Hepatocyte (in vitro differentiated cells): Measurements from ENCODE around the gene VAMP4. TPM values are rescaled to one million over a fixed set of nuclear protein-coding genes. Genes with fewer than 3 reads are reported as not detected.

Experiments used
- DNase-seq: peaks from one replicate; pipeline ENCODE4 v3.0.0-alpha.2; 2016; ENCODE audit warnings: low spot score
- H2AFZ ChIP-seq: fragments of 200-600 bp; sonication (generic); 2 replicates; pipeline ENCODE4 v1.6.0; 2016; ENCODE audit warnings: antibody characterized with exemption, mild to moderate bottlenecking
- H3K27ac ChIP-seq: fragments of 200-600 bp; sonication (generic); 2 replicates; pipeline ENCODE4 v1.5.1; 2016; ENCODE audit warnings: mild to moderate bottlenecking
- H3K27me3 ChIP-seq: fragments of 200-600 bp; sonication (generic); 2 replicates; pipeline ENCODE4 v1.6.1; 2016
- H3K36me3 ChIP-seq: fragments of 200-600 bp; sonication (generic); replicated peaks from 2 replicates; pipeline ENCODE4 v1.5.1; 2016; ENCODE audit warnings: low read depth; ENCODE audit not compliant: insufficient read depth
- H3K4me1 ChIP-seq: fragments of 200-600 bp; sonication (generic); 2 replicates; pipeline ENCODE4 v1.5.1; 2016; ENCODE audit warnings: mild to moderate bottlenecking, moderate library complexity; ENCODE audit not compliant: insufficient read depth
- H3K4me2 ChIP-seq: fragments of 200-600 bp; sonication (generic); 2 replicates; pipeline ENCODE4 v1.6.0; 2016
- H3K4me3 ChIP-seq: fragments of 200-600 bp; sonication (generic); 2 replicates; pipeline ENCODE4 v1.5.1; 2016; ENCODE audit warnings: mild to moderate bottlenecking
- H3K79me2 ChIP-seq: fragments of 200-600 bp; sonication (generic); 2 replicates; pipeline ENCODE4 v1.6.0; 2017; ENCODE audit warnings: mild to moderate bottlenecking
- H3K9me2 ChIP-seq: fragments of 200-600 bp; sonication (generic); replicated peaks from 2 replicates; pipeline ENCODE4 v1.6.0; 2017; ENCODE audit warnings: mild to moderate bottlenecking; ENCODE audit not compliant: insufficient read depth
- H3K9me3 ChIP-seq: fragments of 200-600 bp; sonication (generic); 2 replicates; pipeline ENCODE4 v1.5.1; 2016; ENCODE audit warnings: low read depth, mild to moderate bottlenecking
- H4K20me1 ChIP-seq: fragments of 200-600 bp; sonication (generic); 2 replicates; pipeline ENCODE4 v1.6.0; 2016; ENCODE audit warnings: mild to moderate bottlenecking; ENCODE audit not compliant: insufficient read depth, poor library complexity, severe bottlenecking
- CTCF ChIP-seq: fragments of 200-600 bp; sonication (generic); IDR thresholded peaks from 2 replicates; pipeline ENCODE4 v1.5.1; 2016; ENCODE audit warnings: antibody characterized with exemption, mild to moderate bottlenecking; ENCODE audit not compliant: poor library complexity
- EZH2 ChIP-seq: fragments of 200-600 bp; sonication (generic); IDR thresholded peaks from 2 replicates; pipeline ENCODE4 v1.6.1; 2016; ENCODE audit warnings: antibody characterized with exemption, mild to moderate bottlenecking, borderline replicate concordance
- EZH2phosphoT487 ChIP-seq: fragments of 200-600 bp; sonication (generic); IDR thresholded peaks from one replicate; pipeline ENCODE4 v1.6.1; 2018; ENCODE audit warnings: antibody characterized with exemption, mild to moderate bottlenecking, low read depth, moderate library complexity; ENCODE audit not compliant: unreplicated experiment, severe bottlenecking
- WGBS: methylation state at CpG from one replicate; pipeline ENCODE4 v1.1.6; 2016; ENCODE audit warnings: low lambda C conversion rate; ENCODE audit errors: missing lambda C conversion rate; 5-methylcytosine and 5-hydroxymethylcytosine counted together
- polyA plus RNA-seq: library from polyadenylated mRNA; unstranded; fragments of >200 nt; fragmentation: Nextera tagmentation; extraction: Ambion mirVana; gene quantifications from 2 replicates; pipeline ENCODE4 v1.2.1, GENCODE V29; 2016
- small RNA-seq: library from RNA; depleted of rRNA; stranded (forward); fragments of <200 nt; gene quantifications from one replicate; pipeline ENCODE3, GENCODE V24; 2014
- total RNA-seq: library from RNA; depleted of rRNA; stranded (reverse); fragments of >200 nt; gene quantifications from 2 replicates; pipeline ENCODE4 v1.2.3, GENCODE V29; 2014

Gene VAMP4
- total and polyA plus RNA-seq, 2 experiments from 2014 or later: 8.9 to 9.5 TPM

- Histone ChIP-seq H3K4me2 (peak overlapping the region; percentile 34), H3K9me3 (no peaks in the 10 kb centered on the region), H4K20me1 (no peaks in the 10 kb centered on the region), H3K9me2 (no peaks in the 10 kb centered on the region), H3K27ac (peak overlapping the region; percentile 87), H3K4me1 (peaks cover 22% of the 10 kb centered on the region), H3K27me3 (no peaks in the 10 kb centered on the region), H3K79me2 (no peaks in the 10 kb centered on the region), H2AFZ (peak overlapping the region; percentile 43), H3K4me3 (no peak overlapping the region), H3K36me3 (no peaks in the 10 kb centered on the region)
- WGBS: 69% methylated on average over 1 of the region's 1 CpG
- DNase-seq: no peak
- TF ChIP-seq CTCF (no peak), EZH2 (no peak), EZH2phosphoT487 (no peak)
Measured at GRCh38 chr1:171653796-171654195, 88.1 kb downstream of the VAMP4 start.

GRCh38 chr1:171652234-171652822, 89.5 kb downstream of the VAMP4 start, which contains the start of gene MYOC:
MYOC (minus strand) TSS chr1:171652688; CDS start chr1:171652611, 77 bp downstream.
- H3K36me3 ChIP-seq: no peaks in the 10 kb centered on the region
- WGBS: 85% methylated on average over 8 of the region's 8 CpGs
- no peaks in the 10 kb centered on the region for H3K27me3 ChIP-seq
- H3K4me1 ChIP-seq: peaks cover 22% of the 10 kb centered on the region
- no peak within 1 kb of the TSS for H2AFZ ChIP-seq
- H3K9me3 ChIP-seq: no peaks in the 10 kb centered on the region
- H4K20me1 ChIP-seq: no peaks in the 10 kb centered on the region
- no peak within 1 kb of the TSS for H3K4me3 ChIP-seq
- H3K4me2 ChIP-seq: peak within 1 kb of the TSS; percentile 34
- no peak for DNase-seq
- no peaks in the 10 kb centered on the region for H3K9me2 ChIP-seq
- no peak within 1 kb of the TSS for H3K27ac ChIP-seq
- no peaks in the 10 kb centered on the region for H3K79me2 ChIP-seq
- no peak for TF ChIP-seq EZH2phosphoT487

Small RNAs within 50 kb of the gene (small RNA-seq; reads per million reads assigned to genes)
- gene RF00601: not detected

Other genes starting within 250 kb of the VAMP4 start
- not detected in 2 replicates for gene MYOCOS, start 119.8 kb downstream of the VAMP4 start, total RNA-seq
- gene MYOCOS, start 119.8 kb downstream of the VAMP4 start, polyA plus RNA-seq: not detected in 2 replicates
- not detected in 2 replicates for gene MYOC, start 89.4 kb downstream of the VAMP4 start, total RNA-seq
- not detected in 2 replicates for gene MYOC, start 89.4 kb downstream of the VAMP4 start, polyA plus RNA-seq
- 18.9 and 24.4 TPM in 2 replicates for gene METTL13, start 39.6 kb upstream of the VAMP4 start, total RNA-seq
- 19.5 and 24.0 TPM in 2 replicates for gene METTL13, start 39.6 kb upstream of the VAMP4 start, polyA plus RNA-seq
- 0.88 and 1.5 TPM in 2 replicates for gene DNM3, start 99.4 kb upstream of the VAMP4 start, total RNA-seq
- gene DNM3, start 99.4 kb upstream of the VAMP4 start, polyA plus RNA-seq: 0.39 TPM in 1 of 2 replicates, not detected in the other